Posterior cingulate gyrus (tissue), 11 donors: Measurements from ENCODE around the gene TRIAP1.
A peak's percentile ranks its signal among the peaks of the same experiment; 100 is the strongest.
"Not testable (repeated sequence)": the region's sequence is repeated elsewhere in the genome, so short reads cannot be mapped to it uniquely, and the experiment has no call there.

Experiments
- DNase-seq, 10 donors: peaks; one replicate each; pipeline versions ENCODE4 v3.0.0 to v3.0.0-alpha.2; 2020 to 2021; ENCODE audit warnings: mixed read lengths in 3 of 10
- intact Hi-C: fragments of 100-400 bp; cut with DNase I; formaldehyde crosslinking; loops from one replicate; pipeline ENCODE4 v1.15.1; 2023

The TRIAP1 gene

DNA sequence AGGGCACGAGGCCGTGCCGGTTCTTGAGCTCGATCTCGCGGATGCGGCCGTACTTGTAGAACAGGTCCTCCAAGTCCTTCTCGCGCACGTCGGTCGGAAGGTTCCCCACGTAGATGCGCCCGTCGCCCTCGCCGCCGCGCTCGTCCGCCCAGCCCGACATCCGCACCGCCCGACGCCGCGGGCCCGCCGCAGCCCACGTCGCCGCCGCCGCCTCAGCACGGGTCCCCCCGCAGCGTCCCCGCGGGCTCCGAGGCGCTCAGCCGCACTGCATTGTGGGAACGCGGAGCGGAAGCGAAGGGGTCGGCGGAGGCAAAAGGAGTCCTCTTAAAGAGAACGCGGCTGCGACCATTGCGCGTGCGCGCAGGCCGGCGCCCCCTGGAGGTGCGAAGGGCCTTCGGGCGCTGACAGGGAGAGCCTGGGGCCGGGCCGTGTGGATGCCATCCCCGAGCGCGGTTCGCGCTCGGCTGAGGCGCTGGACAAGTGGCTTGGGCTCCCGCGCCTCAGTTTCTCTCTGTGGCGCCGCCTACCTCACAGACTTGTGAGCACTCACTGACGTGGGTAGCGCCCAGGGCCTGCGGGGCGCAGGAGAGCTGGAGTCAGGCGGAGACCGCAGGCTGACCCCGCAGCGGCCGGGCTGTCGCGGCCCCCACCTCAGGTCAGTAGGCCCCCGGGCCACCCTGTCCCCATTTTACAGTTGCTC is 23.4 kb upstream of the TRIAP1 start, which contains the start of gene SRSF9:
Gene SRSF9 (minus strand): TSS at position 299 of the 700 bp plus-strand sequence. CDS start 139 bp downstream, at position 160.
- intact Hi-C loops = loop anchor here (1.0 to 10.0 kb wide), 2 partner anchors 27 to 65 kb away; partner anchors contain the start of genes DYNLL1 and RNF10

GRCh38 chr12:120468821-120469449 is 22.8 kb upstream of the TRIAP1 start:
- peak in 6 of 10 donors; percentile 29 to 88 (median 38) for DNase-seq
- intact Hi-C loops = loop anchor here (1.0 kb wide), 1 partner anchor 27 kb away; the partner anchor contains the start of gene DYNLL1

More for the DNA sequence above, 23.4 kb upstream of the TRIAP1 start, which contains the start of gene SRSF9:
- DNase-seq = peak; percentile 93 to 99 (median 96)

DNA sequence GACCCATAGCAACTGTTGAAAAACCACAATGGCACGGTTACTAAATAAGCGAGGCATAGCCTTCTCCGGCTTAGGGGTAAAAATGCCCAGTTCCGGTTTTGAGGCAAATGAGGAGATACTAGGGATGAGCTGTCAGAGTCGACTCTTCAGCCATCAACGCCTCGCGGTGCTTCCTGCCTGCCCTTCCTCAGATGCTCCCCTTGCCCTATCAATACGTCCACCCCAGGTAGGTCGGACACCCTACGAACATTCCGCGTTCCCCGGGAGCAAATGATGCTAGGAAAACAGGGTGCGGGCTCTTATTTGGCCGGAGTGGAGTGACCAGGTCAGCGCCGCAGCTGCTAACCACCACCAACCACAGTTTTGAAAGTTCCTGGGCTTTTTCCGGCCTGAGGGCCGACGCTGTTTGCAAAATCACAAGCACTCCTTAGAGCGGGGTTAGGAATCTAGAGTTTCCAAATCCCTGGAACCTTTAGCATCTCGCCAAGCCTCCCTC is 22.2 kb upstream of the TRIAP1 start:
- DNase-seq = no peak
- intact Hi-C loops = no loop called here

DNA sequence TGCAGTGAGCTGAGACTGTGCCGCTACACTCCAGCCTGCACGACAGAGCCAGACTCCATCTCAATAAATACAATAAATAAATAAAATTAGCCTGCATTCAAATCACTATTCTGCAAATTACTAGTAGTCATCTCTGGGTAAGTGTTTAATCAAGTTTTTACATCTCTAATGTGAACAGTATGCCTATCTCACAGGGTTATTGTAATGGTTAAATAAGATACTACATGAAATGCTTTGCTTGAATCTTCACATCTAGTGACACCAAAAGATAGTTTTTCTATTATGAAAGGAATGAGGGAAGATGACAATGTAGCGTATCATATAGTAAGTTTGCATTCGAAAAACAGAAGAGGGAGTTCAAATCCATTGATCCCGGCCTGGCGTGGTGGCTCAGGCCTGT is 21.3 kb upstream of the TRIAP1 start:
- intact Hi-C loops = no loop called here
- no peak for DNase-seq

DNA sequence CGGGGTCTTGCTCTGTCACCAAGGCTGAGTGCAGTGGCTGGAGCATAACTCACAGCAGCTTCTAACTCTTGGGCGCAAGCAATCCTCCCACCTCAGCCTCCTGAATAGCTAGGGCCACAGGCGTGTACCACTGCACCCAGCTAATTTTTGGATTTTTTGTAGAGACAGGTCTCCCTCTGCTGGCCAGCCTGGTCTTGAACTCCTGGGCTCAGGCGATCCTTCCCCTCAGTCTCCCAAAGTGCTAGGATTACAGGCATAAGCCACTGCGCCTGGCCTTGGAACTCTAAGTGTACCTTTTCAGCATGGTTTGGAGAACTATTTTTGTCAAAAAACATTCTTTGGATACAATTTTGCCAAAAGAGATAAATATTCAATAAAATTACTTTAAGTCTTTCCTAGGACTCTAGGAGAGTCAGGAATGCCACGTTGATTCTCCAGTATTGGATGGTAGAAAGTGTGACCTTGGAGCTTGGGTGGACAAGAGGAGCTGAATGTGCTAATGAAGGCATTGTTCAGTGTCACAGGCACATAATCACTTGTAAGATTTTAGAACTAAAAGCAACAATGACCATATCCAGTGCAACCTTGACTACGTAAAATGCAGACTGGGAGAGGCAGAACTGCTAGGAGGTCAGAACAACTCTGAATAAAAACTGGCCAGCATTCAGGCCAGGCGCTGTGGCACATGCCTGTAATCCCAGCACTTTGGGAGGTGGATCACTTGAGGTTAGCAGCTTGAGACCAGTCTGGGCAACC is 20.6 kb upstream of the TRIAP1 start:
- intact Hi-C loops = no loop called here
- peak in 2 of 10 donors; percentile 26 to 46 for DNase-seq

DNA sequence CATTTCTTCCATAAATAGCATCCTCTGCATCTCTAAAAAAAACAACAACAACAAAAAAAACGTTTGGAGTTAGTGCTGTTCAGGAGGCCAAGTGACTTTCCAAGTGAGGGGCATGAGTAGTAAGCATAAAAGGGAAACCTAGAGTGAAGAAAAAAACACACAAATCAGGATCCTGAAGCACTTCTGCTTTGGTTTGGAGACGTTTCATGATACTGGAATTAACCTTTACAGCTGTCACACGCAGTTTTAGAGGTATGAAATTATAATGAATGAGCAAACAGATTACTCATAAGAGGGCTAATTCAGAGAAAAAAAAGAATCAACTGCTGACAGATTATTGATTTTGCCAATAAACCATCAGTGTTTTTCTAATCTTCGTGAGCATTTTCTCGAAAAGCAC is 19.6 kb upstream of the TRIAP1 start:
- no peak for DNase-seq
- intact Hi-C loops = no loop called here

DNA sequence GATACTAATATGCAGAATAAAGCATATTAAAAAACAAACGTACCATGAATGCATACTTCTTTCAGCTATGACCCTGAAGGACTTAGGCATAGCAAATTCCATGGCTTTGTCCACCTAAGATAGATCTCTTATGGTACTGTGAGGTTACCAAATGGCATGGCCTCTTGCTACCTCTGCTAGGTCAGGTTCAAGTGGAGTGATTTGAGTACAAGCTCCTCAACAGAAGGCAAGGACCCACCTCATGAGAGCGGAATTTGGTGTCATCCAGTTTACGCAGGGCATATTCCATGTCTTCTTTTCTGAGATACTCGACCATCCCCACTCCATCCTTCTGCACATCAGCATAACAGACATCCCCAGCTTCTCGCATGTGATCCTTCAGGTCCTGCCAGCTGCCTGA is 17.5 kb upstream of the TRIAP1 start:
- no peak for DNase-seq
- intact Hi-C loops = no loop called here

- no peak for DNase-seq
- intact Hi-C loops = no loop called here
Measured at GRCh38 chr12:120462099-120462640, 16.0 kb upstream of the TRIAP1 start.

- DNase-seq = no peak
- intact Hi-C loops = no loop called here
Measured at GRCh38 chr12:120460157-120460556, 14.0 kb upstream of the TRIAP1 start.

DNA sequence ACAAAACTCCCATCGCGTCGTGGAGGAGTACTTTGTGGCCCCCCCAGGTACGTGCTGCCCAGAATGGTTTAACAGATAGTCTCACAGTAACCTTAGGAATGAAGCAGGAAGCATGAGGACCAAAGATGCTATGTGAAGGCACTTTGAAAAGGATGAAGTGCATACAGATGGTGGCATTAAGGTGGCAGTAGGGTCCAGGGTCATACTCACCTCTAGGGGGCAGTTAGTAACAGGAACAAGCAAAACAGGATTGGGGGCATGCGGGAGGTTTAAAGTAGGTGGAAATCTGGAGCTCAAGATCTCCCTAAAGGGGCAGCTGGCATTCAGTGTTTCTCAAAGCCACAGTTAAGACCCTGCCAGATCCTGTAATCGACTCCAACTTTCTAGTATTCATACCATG is 10.9 kb upstream of the TRIAP1 start:
- no peak for DNase-seq
- intact Hi-C loops = no loop called here

- intact Hi-C loops = no loop called here
- peak in 1 of 10 donors; percentile 4 for DNase-seq
Measured at GRCh38 chr12:120455302-120455701, 9.1 kb upstream of the TRIAP1 start.

GRCh38 chr12:120453977-120454376 is 7.8 kb upstream of the TRIAP1 start:
- peak in 1 of 10 donors; percentile 2 for DNase-seq

DNA sequence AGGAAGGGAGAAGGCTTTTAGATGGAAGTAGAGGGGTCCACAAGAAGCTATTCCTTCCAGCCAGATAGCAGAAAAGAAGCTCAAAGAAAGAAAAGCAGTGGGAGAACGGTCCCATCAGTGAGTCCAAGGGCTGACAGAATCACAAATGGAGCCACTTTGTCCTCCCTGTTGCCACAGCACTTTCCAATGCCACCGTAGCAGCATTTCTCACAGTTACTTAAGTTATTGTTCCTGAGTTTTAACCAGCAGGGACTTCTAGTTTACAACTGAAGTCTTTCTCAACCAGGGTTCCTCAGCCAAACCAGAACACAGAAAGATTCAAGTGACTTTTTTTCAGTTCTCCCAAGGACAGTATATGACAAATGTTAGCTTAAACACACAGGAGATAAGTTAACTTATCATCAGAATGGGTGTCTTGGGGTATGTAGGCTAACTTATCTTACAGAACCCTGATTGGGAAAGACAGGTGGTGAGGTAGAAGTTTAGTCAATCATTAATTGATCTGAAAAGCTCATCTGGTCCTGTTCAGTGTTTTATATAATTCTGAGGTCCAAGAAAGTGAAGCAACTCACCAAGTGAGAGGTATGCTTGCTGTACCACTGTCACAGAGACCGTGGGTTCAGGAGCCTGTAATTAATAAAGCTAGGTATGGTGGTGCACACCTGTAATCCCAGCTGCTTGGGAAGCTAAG is 7.0 kb upstream of the TRIAP1 start:
- intact Hi-C loops = no loop called here
- DNase-seq = peak in 1 of 10 donors; percentile 5

More at GRCh38 chr12:120453977-120454376, 7.8 kb upstream of the TRIAP1 start:
- intact Hi-C loops = no loop called here

GRCh38 chr12:120452524-120452923 is 6.3 kb upstream of the TRIAP1 start:
- intact Hi-C loops = not testable (repeated sequence)
- peak in 1 of 10 donors; percentile 61 for DNase-seq

DNA sequence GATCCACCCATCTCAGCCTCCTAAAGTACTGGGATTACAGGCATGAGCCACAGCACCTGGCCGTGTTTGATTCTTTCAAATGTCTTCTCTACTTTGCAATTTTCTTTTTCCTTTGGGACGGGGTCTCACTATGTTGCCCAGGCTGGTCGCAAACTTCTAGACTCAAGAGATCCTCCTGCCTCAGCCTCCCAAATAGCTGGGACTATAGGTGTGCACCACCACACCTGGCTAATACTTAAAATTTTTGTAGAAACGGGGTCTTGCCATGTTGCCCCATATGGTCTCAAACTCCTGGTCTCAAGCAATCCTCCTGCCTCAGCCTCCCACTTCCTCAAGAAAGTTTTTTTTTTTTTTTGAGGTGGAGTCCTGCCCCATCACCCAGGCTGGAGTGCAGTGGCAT is 1.8 kb upstream of the TRIAP1 start:
- DNase-seq = peak in 1 of 10 donors; percentile 43
- intact Hi-C loops = no loop called here

DNA sequence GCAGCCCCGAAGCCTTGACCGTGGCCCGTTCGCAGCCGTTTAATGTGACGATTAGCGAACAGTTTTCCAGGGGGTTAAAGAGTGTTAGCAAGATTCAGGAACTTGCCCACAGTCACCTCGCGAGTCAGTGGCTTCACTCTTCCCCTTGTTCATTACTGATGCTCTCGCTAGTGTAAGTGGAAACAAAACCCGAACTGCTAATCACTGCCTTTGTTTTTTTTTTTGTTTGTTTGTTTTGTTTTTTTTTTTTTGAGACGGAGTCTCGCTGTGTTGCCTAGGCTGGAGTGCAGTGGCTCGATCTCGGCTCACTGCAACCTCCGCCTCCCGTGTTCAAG is 627 bp upstream of the TRIAP1 start:
- intact Hi-C loops, DNase-seq: not testable (repeated sequence)

- DNase-seq = no peak
- intact Hi-C loops = no loop called here
Measured at GRCh38 chr12:120444676-120445075, 1.5 kb downstream of the TRIAP1 start.

DNA sequence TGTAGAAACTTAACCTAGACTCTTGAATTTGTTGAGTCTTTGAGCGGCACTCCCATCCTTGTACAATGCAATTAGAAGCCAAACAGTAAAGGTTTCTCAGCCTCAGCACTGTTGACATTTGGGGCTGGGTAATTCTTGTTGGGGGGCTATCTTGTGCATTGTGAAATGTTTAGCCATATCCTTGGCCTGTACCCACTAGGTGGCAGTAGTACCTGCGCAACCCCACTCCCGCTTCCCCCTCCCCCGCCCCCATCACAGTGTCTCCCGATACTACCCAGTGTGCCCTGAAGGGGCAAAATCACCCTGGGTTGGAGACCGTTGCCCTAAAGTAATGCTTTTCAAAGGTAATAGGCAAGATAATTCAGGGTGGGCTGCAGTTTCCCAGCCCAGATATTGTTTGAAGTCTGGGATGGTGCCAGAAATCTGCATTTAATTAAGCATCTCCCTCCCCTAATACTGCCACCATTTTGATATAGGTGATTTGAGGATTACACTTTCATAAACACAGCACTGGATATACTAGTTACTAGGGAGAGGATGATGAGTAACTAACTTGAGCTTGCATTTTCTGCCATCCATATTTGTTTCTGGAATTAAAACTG is 6.4 kb downstream of the TRIAP1 start:
- DNase-seq = peak in 5 of 10 donors; percentile 32 to 83 (median 39)
- intact Hi-C loops = loop anchor here (10.0 kb wide), 1 partner anchor 115 kb away; the partner anchor contains the start of gene PLA2G1B

DNA sequence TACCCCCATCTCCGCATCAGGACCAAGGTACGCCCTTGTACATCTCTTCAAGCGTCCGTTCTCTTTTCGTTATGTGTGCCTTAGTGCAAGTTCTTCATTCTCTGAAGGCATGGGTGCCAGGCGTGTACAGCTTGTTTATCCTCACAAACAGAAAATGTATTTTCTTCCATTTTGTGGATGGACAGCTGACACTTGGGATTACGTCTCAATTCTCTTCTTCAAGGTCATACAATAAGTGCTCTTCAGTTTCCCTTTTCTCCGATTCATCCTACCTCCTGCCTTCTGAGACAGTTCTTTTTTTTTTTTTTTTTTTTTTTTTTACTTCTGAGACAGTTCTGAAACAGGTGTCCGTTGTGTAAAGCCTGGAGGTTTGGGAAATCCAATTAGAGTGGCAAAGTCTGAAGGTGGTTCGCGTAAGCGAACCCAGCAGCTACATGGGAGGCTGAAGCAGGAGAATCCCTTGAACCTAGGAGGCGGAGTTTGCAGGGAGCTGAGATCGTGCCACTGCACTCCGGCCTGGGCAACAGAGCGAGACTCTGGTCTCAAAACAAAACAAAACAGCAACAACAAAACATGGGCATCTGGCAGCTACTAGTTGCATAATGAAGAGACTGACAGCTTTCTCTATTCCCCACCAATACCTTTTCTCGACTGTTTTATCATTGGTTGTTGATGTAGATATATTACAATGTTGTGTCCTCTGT is 7.5 kb downstream of the TRIAP1 start:
- DNase-seq = peak in 1 of 10 donors; percentile 39
- intact Hi-C loops = loop anchor here (10.0 kb wide), 1 partner anchor 114 kb away; the partner anchor contains the start of gene PLA2G1B
